GM18517 (cell line): Measurements from ENCODE around the gene TGM4.
"Not testable (repeated sequence)": the region's sequence is repeated elsewhere in the genome, so short reads cannot be mapped to it uniquely, and the experiment has no call there.

ENCODE experiments used
- ATAC-seq: cut with Tn5 transposase; IDR thresholded peaks from one replicate; pipeline ENCODE4 v1.9.1; 2021; ENCODE audit warnings: mild to moderate bottlenecking, moderate library complexity; ENCODE audit not compliant: unreplicated experiment

The TGM4 gene

DNA sequence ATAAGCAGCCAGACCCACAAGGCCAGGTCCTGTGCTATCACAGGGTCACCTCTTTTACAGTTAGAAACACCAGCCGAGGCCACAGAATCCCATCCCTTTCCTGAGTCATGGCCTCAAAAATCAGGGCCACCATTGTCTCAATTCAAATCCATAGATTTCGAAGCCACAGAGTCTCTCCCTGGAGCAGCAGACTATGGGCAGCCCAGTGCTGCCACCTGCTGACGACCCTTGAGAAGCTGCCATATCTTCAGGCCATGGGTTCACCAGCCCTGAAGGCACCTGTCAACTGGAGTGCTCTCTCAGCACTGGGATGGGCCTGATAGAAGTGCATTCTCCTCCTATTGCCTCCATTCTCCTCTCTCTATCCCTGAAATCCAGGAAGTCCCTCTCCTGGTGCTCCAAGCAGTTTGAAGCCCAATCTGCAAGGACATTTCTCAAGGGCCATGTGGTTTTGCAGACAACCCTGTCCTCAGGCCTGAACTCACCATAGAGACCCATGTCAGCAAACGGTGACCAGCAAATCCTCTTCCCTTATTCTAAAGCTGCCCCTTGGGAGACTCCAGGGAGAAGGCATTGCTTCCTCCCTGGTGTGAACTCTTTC lies 39.6 kb downstream of the TGM4 start:
- ATAC-seq = no peak

DNA sequence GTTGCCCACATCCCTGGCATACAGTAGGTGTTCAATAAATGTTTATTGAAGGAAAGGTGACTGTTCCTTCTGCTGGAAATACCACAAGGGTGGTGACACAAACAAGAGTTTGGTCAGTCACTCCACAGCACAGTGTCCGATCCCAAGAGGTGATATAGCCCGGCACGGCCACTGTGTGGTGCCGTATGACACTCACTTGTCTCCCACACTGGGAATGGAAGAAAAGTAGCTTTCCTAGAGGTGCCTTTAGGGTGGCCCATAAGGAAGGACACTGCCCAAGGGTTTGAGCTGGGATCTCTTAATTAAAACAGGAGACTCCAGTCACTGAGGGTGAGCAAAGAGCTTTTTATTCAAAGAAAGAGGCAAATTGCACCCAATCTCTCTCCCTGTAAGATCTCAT lies 40.5 kb downstream of the TGM4 start:
- no peak for ATAC-seq

DNA sequence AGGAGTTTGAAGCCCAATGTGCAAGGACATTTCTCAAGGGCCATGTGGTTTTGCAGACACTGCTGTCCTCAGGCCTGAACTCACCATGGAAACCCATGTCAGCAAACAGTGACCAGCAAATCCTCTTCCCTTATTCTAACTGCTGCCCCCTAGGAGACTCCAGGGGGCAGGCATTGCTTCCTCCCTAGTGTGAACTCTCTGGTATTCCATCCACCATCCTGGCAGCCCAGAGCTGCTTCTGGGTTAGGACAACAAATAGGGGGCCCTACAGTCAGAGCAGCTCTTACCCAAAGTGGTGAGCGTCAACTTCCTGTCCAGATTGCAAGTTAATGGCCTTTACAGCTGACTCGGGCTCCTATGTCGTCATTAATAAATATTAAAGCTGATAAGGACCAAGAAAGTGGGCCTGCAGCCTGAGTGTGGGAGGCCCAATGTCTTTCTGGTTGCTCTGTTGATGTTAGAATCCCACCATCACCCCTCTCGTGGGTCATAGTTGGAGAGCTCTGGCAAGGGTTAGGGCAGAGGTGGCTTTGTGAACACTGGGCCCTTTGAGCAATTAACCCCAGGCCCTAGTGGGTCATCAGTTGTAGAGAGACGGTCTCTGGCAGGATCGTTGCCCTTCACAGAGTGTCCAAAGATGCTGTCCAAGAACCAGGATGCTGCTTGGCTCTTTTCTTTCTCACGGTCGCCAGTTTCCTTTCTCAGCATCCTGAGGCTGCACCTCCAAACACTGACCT lies 41.5 kb downstream of the TGM4 start:
- ATAC-seq = no peak

DNA sequence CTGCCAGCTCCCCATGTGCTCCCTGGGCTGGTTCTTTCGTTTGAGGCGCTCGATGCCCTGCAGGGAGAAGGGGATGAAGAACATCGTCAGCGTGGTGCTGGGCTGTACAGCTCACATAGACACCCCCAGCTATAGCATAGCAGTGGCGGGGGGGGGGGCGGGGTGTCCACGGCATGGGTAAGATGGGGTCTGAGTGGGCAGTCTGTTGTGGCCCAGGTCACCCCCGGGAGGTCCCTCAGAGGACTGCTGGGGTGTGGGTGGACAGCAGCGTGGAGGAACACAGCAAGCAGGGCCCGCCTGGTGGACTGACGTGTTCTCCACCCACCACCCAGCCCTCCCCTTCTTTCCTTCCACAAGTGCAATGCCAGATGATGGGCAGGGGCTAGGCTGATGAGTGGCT lies 43.7 kb downstream of the TGM4 start:
- no peak for ATAC-seq

DNA sequence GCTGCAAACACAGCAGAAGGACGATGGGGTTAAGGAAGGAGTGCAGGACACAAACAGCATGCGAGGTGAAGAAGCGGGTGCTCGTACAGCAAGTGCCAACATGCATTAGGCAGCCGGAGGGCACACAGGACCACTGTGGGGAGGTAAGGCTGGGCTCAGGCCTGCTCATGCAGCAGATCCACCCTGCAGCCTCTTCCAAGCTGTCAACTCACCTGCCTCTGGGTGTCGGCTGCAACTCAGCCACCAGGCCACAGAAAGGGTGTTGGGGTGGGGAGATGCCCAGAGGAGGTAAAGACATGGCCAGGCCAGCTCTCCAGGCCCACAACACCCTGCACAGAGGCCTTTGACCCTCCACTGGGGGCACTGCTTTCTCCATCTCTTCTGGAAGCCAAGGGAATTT lies 44.2 kb downstream of the TGM4 start:
- ATAC-seq = no peak

DNA sequence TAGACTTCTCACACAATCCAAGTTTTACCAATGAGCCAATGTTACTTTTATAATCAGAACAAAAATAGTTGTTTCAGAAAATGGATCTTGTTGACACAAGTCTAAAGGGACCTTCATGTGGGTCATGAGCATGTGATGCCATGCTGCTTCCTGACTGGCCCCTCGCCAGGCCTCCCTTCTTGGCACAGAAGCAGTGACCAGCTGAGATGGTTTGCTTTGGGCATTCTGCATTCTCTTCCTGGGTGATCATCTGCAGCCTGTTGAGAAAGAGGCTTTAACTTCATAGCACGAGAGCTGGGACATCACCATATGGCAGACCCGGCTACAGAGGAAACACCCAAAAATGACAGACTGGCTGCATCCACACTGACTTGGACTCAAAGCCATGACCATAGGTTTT lies 45.7 kb downstream of the TGM4 start:
- ATAC-seq = no peak

DNA sequence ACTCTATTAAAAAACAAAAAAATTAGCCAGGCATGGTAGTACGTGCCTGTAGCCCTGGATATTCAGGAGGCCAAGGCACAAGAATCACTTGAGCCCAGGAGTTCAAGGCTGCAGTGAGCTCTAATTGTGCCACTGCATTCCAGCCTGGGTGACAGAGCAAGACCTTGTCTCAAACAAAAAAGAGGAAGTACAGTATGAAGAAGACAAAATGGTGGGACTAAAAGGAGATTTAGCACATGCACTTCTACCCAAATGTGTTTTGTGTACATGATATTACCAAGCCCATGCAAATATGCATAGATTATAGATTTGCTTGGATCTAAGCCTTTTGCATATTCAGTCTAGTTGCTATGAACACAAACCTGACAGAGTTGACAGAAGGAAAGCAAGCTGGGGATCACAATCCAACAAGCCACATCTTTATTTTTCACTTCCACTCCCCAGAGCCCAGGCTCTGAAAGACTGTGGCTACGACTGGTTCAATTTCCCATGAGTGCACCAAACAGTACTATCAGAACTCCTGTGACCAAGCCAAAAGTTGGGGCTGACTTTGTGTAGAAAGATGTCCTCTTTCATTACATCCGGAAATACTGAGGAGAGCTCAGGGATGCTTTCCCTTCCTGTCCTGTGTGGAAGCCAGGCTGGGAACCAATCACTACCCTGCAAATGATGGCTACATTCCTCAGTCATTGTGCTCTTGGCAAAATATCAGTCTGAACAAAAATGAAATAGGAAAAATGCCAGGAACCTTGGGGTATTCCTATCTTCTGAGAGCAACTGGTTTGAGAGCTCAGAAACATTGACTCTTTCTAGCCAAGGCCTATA lies 49.4 kb downstream of the TGM4 start:
- ATAC-seq = no peak

DNA sequence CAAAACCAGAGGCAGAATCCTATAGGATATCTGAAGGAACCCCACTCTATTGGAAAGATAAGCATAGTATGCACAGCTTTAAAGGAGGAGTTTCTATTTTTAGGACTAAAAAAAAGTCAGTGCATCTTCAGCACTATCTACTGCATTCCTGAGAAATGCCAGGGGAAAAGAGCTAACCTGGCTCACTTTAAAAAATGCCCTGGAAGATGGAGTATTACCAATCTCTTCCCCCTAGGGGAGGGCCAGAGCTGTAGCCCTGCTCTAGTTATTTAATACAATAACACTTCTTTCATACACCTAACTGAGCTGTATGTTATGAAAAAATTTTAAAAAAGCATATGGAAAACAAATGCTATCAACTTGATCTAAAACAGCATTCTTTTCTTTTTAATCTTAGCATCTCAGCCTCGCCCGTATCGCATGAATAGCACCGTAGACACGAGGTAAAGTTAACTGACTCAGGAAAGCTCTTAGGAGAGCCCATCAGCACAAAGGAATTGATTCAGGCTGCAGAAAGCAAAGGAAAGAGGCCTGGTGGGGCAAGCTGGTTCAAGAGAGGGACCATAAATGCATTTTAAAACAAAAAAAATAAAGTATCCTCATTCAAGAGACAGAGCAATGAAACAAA lies 50.2 kb downstream of the TGM4 start:
- no peak for ATAC-seq

DNA sequence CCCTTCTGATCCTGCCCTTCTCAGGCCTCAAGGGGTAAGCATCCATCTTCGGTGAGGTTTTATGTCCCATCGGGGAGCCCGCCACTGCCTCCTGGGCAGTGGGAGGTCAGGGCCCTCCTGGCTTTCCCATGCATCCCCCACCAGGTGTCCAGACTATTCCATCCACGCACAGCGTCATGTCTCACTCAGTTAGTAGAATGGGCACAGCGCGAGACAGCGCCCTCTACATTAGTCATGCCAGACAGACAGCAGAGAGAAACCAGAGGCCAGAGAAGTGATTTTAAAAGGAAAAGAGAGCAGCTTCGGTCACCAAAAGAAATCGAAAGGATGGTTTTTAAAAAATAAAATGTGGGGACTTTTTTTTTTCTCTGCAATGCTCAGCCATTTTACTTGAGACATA lies 51.8 kb downstream of the TGM4 start:
- no peak for ATAC-seq

DNA sequence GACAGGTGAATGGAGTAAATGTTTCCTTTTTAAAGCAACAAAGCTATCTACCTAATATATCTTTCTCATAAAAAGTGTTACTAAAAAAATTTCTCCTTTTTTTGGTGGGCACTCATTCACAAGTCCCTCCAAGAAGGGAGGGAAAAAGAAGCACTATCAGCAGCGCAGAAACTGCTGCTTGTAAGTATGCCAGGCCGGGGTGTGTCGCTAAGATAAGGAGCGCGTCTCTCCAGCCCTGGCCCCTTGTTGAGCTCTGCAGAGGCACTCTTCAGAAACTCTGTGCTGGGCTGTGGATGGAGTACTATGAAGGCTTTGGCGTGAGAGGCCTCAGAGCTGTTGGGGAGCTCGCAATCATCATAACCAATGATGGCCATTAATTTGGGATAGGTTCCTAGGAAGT lies 52.5 kb downstream of the TGM4 start:
- ATAC-seq = no peak

DNA sequence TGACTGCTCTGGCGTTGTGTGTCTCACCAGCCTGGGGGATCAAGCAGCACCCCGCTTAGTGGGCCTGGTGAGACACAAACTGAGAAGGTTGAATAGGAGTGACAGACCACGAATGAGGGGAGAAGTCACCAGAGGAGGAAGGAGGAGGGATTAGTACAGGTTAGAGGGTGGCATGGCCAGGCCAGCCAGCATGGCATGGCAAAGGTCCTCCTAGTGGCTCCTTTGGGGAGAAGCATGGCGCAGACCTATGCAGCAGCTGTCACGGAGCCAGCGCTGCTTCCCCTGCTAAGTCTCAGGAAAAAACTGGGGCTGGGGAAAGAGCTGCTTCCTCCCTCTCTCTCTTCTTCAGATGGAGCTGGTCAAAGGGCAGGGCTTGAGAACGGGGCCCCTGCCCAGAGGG lies 53.0 kb downstream of the TGM4 start:
- ATAC-seq = no peak

DNA sequence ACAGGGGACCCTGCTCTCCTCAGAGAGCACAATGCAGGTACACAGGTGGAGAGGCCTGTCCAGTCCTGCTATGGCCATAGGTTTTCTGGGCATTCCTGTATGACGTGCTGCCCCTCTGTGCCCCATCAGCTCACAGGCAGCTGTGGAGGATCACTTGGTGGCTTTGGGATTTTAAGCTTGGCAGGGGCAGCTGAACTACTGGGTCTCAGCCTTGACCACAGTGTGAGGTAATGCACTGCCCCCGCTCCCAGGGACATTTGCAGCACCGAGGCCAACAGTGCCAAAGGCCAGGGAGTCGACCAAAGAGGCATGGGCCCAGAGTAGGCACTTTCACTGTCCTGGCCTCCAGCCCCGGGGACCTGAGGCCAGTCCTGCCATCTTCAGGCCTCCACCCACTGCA lies 55.4 kb downstream of the TGM4 start:
- ATAC-seq = no peak

DNA sequence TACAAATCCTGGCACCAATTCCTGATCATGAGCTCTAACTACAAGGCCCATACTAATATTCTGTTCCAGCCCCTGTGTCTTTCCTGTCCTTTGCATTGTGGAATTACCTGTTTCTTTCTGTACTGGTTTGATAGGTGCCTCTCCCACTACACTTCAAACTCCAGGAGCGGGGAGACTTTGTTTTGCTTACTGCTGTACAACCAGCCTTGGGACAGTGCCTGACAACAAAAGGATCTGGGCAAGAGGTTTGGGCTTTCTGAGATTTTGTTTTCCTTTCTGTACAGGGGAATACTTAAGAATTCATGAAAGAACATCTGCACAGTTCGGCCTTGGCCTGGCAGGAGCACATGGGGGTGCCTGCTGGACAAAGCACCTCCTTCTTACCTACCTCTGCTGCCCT lies 56.5 kb downstream of the TGM4 start:
- no peak for ATAC-seq

DNA sequence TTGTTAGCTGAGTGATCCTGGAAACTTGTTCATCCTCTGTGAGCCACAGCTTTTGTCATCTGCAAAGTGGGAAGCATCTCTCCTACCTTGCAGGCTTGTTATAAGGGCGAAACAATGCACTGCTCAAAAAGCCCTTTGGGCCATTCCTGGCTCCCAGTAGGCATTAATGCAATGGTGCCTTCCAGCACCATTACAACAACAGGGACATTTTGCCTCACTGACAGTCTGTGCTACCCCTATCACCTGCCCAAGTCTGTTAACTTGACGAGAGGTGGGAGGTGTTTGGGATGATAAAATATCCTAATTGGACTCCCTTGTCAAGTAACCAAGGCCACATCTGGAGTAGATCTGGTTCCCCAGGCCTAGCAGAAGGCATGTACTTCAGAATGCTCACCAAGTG lies 57.4 kb downstream of the TGM4 start:
- no peak for ATAC-seq

DNA sequence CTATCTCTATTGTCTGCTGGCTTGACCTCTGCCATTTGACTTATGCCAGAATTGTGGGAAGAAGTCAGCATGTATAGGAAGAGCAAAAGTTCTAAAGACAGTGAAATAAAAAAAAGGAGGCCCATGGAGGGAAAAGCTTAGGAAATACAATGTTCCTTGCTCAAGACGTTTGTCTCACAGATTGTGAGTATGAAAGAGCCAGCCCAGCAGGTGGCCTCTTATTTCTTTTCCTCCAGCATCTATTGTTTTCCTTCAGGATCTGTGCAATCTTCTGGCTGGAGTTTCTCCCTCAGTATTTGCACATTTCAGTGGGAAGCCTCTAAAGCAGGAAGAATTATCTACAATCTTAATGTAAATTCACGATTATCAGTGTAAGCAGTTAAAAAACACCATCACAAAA lies 57.9 kb downstream of the TGM4 start:
- no peak for ATAC-seq

DNA sequence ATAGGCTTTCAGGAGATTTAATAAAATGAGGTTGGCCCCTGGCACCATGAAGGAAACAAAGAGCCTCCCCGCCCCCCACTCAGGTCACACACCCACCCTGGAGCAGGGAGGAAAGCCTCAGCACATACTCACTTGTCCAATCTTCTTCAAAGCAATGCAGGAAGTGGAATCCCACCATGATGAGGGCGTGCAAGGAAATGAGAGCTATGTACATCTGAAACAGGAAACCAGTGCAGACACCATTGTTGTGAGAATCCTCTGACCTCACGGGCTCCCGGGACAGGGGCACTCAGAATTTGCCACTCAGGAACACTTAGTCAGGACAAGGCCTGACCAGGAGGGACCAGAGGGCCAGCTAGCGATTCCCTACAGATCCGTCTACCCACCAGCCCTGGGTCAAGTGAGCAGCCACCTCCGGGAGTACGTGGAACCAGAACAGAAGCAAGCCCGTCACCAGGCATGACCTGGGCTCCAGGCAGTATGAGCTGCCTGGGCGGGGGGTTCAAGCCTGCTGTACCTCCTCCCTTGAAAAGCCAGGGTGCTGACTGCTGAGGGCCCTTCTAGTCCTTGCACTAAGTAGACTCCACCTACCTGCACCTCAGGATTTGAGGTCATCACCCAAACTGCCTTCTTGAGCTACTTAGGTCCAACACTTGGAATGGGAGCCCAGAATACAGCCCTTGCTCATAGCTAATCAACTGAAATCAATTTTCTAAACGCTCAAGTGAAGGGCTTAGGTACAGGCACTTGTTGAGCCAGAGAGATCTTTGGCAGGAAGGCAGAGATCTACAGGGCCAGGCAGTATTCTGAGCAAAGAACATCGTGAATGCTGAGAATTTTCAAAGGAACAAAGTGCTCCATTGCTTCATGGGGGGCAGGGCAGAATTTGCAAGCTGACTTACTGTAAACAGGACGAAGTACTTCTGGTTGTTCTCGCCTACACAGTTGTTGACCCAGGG lies 58.9 kb downstream of the TGM4 start:
- no peak for ATAC-seq

DNA sequence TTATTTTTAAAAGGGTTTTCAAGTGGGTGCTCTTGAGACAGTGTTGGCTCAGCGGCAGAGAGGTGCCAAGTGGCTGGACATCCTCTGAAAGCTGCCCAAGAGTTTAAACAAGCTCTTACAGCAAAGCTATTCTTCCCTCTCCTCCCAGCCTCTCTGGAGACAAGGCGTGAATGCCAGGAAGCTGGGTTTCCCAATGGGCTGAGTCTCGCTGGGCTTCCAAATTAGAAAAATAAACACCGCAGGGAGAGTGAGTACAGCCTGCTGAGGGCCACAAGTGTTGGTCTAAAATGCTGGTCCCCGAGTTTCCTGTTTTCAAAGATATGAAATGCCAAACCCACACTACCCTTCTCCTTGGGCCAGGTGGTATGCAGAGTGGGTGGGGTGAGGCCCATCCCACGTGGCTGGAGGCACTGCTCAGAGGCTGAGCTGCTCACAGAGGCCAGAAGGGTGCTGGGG lies 65.2 kb downstream of the TGM4 start:
- no peak for ATAC-seq

DNA sequence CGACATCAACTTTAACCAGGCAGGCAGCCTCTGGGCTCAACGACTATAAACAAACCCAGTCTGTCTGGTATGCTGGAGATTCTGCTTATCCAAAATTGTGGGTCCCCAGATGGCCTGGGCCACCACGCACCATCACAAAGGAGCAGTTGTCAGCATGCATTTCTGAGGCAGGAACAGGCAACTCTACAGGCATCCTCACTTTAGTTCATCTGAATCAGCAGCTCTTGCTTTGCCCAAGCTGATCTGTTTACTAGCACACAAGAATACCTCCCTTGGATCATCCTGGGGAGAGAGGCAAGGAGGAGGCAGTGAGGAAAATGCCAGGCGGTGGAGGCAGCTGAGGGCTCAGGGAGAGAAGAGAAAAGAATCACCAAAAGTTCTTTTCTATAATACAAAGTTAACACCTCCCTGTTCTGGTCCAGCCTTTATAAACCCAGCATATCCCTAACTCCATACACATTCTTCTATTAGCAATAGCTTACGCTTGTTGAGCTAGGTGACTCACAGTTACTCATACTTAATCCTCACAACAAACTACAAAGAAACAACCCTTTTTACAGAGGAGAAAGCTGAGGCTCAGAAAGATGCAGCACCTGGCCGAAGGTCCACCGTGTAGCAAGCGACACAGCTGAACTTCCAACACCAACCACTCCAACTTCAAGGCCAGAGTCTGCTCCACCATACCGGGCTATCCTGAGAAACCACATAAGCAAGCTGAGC lies 68.0 kb downstream of the TGM4 start:
- no peak for ATAC-seq

DNA sequence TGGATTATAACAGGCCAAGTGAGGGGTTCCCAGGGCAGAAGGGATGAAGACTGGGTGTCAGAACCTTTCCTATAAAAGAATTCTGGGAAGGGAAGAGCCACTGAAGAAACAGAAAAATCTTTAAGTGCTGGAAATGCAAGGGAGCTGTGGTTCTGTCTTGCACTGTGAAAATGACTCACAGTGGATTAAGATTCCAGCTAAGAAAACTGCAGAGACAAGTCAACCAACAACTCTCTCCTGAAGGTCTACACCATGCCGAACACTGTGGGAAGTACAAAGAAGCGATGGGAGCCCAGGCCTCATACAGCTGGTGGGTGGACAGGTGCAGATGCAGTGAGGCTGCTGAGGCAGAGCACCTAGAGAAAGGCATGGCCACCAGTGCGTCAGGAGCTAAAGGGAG lies 73.8 kb downstream of the TGM4 start:
- no peak for ATAC-seq

DNA sequence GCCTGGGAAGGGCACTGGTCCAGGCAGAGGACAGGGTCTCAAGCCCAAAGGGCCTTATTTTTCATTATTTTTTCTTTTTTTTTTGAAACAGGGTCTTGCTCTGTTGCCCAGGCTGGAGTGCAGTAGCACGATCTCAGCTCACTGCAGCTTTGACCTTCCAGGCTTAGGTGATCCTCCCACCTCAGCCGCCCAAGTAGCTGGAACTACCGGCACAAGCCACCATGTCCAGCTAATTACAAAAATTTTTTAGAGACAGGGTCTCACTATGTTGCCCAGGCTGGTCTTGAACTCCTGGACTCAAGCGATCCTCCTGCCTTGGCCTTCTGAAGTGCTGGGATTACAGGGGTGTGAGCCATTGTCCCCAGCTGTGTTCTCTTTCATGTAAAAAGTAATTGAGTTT lies 75.4 kb downstream of the TGM4 start:
- not testable (repeated sequence) for ATAC-seq
